HL-60/S4 (cell line): ENCODE data around the gene FADS3.

ENCODE experiments used
- in situ Hi-C: fragments of 300-500 bp; cut with MboI; formaldehyde crosslinking; loops from 2 replicates; pipeline ENCODE4 v1.14.3; 2022; ENCODE audit warnings: low sequenced_read_pairs

The FADS3 gene

GRCh38 chr11:61844909-61845565 lies 46.3 kb downstream of the FADS3 start:
- in situ Hi-C loops, result no loop called here

GRCh38 chr11:61842528-61842820 lies 48.9 kb downstream of the FADS3 start:
- in situ Hi-C loops, result no loop called here

GRCh38 chr11:61841636-61842527 lies 49.5 kb downstream of the FADS3 start:
- in situ Hi-C loops, result no loop called here

GRCh38 chr11:61840371-61840770 lies 51.0 kb downstream of the FADS3 start:
- in situ Hi-C loops, result no loop called here

- in situ Hi-C loops, result no loop called here
These were observed 51.6 kb downstream of the FADS3 start for GRCh38 chr11:61839742-61840141.

- in situ Hi-C loops, result no loop called here
These were observed 52.4 kb downstream of the FADS3 start for GRCh38 chr11:61838921-61839320.

- in situ Hi-C loops, result no loop called here
These were observed 52.8 kb downstream of the FADS3 start for GRCh38 chr11:61838501-61838900.

- in situ Hi-C loops, result no loop called here
These were observed 53.8 kb downstream of the FADS3 start for GRCh38 chr11:61837411-61838005.

- in situ Hi-C loops, result no loop called here
These were observed 55.2 kb downstream of the FADS3 start for GRCh38 chr11:61836193-61836592.

GRCh38 chr11:61834278-61835048 lies 56.9 kb downstream of the FADS3 start:
- in situ Hi-C loops, result no loop called here

- in situ Hi-C loops, result no loop called here
These were observed 57.4 kb downstream of the FADS3 start for GRCh38 chr11:61833926-61834277.

GRCh38 chr11:61833471-61833870 lies 57.9 kb downstream of the FADS3 start:
- in situ Hi-C loops, result no loop called here

GRCh38 chr11:61832754-61833153 lies 58.6 kb downstream of the FADS3 start:
- in situ Hi-C loops, result no loop called here

GRCh38 chr11:61832207-61832606 lies 59.1 kb downstream of the FADS3 start:
- in situ Hi-C loops, result no loop called here

GRCh38 chr11:61830237-61831105 lies 60.9 kb downstream of the FADS3 start:
- in situ Hi-C loops, result no loop called here

- in situ Hi-C loops, result no loop called here
These were observed 61.5 kb downstream of the FADS3 start for GRCh38 chr11:61829806-61830205.

- in situ Hi-C loops, result no loop called here
These were observed 62.5 kb downstream of the FADS3 start for GRCh38 chr11:61828629-61829407.

- in situ Hi-C loops, result no loop called here
These were observed 63.0 kb downstream of the FADS3 start for GRCh38 chr11:61828379-61828628.

- in situ Hi-C loops, result no loop called here
These were observed 63.6 kb downstream of the FADS3 start, which contains the start of gene FADS2 for GRCh38 chr11:61827571-61828378. FADS2 (plus strand) TSS chr11:61828300; CDS start chr11:61828391, 91 bp downstream.
